Activated T-helper 1 cell treated with Interleukin-2 at 50 U/mL for 16 hours (primary cell): ENCODE measurements around the gene SETD2.
"Not testable (repeated sequence)": the region's sequence is repeated elsewhere in the genome, so short reads cannot be mapped to it uniquely, and the experiment has no call there.

ENCODE experiments used
- DNase-seq: peaks from one replicate; pipeline ENCODE4 v3.0.0-alpha.2; 2020; ENCODE audit warnings: low read depth

Gene SETD2

GRCh38 chr3:47164007-47164881 is at the start of gene SETD2:
Gene SETD2, minus strand, starts transcription at chr3:47164113. Its CDS starts 189 bp downstream, at chr3:47163924.
- DNase-seq, result peak; percentile 78

DNA sequence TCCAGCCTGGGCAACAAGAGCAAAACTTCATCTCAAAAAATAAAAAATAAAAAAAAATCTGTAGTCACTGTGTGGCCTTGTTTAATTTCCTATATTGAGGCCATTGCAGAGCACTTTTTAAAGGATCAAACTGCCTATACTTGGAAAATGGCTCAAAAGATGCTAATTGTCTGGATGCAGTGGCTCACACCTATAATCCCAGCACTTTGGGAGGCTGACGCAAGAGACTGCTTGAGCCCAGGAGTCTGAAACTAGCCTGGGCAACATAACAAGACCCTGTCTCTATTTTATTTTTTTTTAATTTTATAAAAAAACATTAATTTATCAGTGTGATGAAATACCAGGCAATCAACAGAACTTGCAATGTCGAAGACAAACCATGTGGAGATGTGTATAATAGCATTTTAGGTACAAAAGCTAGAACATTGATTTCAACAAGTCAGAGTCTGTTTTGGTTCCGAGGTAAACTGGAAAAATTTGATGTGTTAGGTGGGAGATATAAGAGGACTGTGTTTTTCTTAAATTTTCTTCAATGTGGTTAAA is 47.0 kb upstream of the SETD2 start:
- no peak for DNase-seq

DNA sequence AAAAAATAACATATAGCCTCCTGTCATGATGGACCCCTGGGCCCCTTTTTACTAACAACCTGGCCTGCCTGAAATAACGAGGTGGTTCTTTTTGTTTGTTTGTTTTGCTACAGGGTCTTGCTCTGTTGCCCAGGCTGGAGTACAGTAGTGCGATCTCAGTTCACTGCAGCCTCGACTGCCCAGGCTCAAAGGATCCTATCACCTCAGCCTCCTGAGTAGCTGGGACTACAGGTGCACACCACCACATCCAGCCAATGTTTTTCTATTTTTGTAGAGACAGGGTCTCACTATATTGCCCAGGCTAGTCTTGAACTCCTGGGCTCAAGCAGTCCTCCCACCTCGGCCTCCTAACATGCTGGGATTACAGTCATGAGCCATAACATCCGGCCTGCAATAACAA is 42.1 kb upstream of the SETD2 start:
- DNase-seq, result not testable (repeated sequence)

DNA sequence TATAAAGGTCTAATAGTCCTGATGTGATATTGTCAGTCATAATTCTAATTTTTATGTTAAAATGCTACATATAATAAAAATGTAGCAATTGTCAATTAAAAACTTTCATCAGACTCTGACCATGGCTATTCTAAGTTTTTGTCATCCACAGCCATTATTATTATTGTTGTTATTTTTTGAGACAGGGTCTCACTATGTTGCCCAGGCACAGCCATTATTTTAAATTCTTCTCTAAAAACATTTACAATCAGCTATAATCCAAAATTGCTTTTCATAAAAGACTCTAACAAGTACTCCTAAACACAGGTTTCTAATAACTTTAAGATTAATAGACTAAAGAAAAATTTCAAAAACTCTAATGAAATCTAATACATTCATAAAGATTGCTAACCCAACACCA is 41.0 kb upstream of the SETD2 start:
- no peak for DNase-seq

DNA sequence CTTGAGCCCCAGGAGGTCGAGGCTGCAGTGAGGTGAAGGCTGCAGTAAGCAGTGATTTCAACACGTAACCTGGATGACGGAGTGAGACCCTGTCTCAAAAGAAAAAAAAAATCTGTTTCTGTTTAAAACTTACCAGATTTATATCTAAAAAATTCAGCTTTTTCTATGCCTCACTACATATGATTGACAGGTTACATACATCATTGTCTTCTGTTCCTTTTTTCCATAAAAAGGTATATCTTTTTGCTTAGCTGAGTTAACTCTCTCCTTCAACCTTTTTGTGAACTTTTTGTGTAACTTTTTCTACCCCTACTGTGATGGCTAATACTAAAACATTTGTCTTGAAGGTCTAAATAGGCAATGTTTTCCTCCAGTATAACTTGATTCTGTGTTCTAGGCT is 38.6 kb upstream of the SETD2 start:
- DNase-seq, result no peak

GRCh38 chr3:47197287-47197686 is 33.4 kb upstream of the SETD2 start:
- no peak for DNase-seq

GRCh38 chr3:47194994-47195393 is 31.1 kb upstream of the SETD2 start:
- no peak for DNase-seq

DNA sequence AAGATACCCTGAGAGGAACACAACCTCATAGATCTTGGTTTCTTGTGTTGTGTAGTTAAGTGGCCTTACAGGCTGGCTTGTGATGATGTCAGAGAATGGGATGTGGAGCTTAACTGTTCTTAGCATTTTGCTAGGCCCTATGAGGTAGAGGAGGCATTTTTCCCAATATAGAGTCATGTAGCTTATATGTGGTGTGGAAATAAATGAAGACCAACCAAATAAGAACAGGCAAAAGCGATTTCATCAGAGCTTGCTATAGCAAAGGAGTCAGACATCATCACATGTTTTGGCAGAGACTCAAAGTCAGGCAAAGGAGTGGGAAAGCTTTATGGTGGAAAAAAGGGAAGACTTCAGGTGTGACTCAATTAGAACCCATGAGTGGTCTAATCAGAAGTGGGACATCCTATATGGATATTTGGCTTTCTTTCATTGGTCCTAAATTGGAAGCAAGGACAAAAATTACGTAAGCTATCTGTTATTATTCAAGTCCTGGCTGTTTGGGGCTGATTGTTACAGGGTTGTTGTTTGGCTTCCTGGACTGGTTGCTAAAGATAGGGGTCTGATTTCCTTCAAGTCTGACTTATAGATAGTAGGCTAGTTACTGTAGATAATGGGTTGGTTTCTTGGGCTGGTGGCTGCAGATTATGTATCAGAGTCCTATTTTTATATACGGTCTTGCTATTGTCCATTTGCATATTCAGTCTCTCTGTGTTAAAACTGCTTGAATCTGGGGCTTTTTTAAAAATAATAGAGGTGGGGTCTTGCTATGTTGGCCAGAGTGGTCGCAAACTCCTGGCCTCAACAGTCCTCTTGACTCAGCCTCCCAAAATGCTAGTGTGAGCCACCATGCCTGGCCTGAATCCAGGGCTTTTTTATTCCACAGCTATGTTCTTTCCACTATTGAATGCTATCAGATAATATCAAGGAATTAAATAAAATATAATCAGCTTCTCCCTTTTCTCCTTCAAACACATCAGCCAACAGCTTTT is 30.3 kb upstream of the SETD2 start:
- DNase-seq, result no peak

DNA sequence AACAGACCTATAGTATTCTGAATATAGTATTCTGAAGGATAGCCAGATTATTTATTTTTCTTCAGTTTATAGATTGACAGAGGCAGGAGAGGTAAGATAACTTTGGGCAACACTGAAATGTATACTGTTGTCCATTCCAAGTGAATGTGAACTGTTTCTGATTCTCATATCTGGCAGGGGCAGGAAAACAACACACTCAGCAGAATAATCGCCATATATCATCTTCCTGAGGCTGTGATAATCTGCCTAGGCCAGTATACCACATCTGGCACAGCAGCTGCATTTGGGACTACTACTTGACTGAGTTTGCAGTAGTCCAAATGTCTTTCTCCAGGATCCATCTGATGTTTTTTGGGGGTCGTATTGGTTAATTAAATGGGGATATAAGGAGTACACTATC is 22.4 kb upstream of the SETD2 start:
- DNase-seq, result no peak

GRCh38 chr3:47181685-47182084 is 17.8 kb upstream of the SETD2 start:
- DNase-seq, result not testable (repeated sequence)

- DNase-seq, result not testable (repeated sequence)
Observed at GRCh38 chr3:47180011-47180410, 16.1 kb upstream of the SETD2 start.

- DNase-seq, result no peak
Observed at GRCh38 chr3:47176582-47176981, 12.7 kb upstream of the SETD2 start.

- DNase-seq, result peak; percentile 34
Observed at GRCh38 chr3:47163169-47164006, 525 bp downstream of the SETD2 start.

- DNase-seq, result no peak
Observed at GRCh38 chr3:47162697-47163168, 1.2 kb downstream of the SETD2 start.

- no peak for DNase-seq
Observed at GRCh38 chr3:47161983-47162696, 1.8 kb downstream of the SETD2 start.

DNA sequence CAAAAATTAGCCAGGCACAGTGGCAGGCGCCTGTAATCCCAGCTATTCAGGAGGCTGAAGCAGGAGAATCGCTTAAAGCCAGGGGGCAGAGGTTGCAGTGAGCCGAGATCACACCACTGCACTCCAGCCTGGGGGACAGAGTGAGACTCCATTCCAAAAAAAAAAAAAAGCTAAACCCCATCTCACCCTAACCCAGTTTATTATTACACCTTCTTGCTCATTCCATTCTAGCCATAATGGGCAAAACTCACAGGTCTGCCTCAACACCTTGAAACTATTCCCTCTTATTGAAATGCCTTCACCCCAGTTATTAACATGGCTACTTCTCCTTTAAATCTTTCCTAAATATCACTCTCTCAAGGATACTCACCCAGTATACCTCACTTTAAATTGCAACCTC is 4.1 kb downstream of the SETD2 start:
- DNase-seq, result no peak

DNA sequence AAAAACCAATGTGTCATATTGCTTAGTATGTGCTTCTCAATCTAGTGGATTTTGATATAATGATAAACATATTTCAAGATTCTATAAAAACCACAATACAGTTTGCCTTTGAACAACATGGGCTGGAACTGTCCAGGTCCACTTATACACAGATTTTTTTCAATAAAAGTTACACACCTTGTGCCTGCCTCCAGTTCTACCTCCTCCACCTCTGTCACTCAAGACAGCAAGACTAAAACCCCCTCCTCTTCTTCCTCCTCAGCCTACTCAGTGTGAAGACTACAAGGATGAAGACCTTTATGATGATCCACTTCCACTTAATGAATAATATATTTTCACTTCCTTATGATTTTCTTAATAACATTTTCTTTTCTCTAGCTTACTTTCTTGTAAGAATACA is 5.7 kb downstream of the SETD2 start:
- no peak for DNase-seq

- no peak for DNase-seq
Observed at GRCh38 chr3:47156396-47156795, 7.5 kb downstream of the SETD2 start.

DNA sequence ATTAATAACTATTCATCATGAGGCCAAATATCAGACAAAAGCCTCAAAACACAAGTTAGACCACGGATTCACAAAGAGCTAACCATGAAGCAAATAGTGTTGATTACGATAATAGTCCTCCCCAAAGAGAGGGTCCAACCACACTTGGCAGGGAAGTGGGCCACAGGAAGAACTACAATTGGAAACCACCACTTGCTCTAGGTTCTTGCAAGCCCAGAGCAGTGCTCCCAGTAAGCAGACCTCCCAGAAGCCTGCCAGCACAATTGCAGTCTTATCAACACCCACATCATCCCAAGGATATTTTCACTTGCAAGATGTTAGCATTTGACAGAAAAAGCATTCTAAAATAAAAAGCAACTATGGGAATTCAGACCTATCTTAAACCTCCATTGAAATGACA is 11.3 kb downstream of the SETD2 start:
- DNase-seq, result no peak

DNA sequence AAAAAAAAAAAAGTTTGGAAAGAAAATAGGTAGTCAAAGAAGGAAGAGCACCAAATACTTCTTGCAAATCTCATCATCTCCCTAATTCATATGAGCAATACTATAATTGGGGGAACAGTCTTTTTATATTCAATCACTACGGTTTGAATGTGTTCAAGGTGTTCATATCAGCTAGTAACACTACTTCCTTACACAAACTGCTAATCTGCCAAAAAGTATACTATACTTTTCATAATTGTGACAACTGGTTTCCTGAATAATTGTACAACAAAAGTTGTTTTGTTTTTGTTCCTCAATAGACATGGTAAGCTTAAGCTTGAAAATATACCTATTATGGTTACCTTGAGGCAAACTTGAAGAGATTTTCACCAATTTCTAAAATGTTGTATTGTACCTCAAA is 12.1 kb downstream of the SETD2 start:
- DNase-seq, result no peak
